Stimulated activated CD8-positive, alpha-beta memory T cell treated with anti-CD3 and anti-CD28 coated beads, Interleukin-7, amount 100 ng/mL, for 24 hours (primary cell): ENCODE data around the gene HDAC11.
"Not testable (repeated sequence)": the region's sequence is repeated elsewhere in the genome, so short reads cannot be mapped to it uniquely, and the experiment has no call there.

Source experiments
- DNase-seq: peaks from one replicate; pipeline ENCODE4 v3.0.0-alpha.2; 2020; ENCODE audit warnings: low read depth

Gene HDAC11

DNA sequence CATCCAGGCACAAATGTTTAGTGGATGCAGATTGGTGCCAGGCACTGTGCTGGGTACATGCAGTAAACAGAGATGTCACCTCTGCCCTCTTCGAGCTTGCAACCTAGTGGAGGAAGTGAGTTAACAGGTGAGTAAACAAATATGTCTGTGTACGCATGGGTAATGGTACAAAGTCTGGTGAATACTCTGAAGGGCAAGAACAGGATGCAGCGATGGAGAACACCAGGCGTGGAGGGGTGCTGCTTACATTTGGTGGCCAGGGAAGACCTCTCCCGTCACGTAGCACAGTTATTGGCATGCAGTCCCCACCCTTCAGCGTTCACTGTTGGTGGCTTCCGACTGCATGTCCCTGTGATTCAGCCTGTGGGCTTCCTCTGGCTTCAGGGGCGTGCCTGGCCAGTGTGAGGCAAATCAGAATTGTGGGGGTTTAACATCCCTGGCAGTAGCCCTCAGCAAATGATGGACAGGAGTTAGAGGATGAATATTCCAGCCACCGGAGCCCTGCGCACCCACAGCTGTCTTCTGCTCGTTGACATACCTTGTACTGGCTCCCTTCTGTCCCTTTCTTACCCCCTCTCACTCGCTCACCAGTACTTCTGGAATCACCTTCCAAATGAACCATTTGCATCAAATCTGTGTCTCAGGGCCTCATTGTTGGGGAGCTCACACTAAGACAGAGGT, 9.1 kb upstream of the HDAC11 start:
- DNase-seq = no peak

DNA sequence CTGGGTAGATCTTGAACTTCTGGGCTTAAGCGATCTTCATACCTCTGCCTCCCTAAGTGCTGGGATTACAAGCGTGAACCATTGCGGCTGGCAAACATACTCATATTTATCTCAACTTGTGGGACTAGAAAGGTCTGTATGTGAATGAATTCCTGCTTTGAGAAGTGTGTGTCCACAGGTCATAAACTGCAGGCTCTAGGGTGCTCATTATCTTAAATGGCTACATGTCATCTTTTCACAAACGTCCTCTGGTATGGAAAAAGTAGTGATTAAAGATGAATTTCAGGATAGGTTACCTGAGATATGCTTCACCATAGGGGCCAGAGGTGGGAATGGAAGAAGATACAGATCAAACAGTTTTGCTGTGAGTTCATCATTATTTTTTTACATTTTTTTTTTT, 7.8 kb upstream of the HDAC11 start:
- no peak for DNase-seq

DNA sequence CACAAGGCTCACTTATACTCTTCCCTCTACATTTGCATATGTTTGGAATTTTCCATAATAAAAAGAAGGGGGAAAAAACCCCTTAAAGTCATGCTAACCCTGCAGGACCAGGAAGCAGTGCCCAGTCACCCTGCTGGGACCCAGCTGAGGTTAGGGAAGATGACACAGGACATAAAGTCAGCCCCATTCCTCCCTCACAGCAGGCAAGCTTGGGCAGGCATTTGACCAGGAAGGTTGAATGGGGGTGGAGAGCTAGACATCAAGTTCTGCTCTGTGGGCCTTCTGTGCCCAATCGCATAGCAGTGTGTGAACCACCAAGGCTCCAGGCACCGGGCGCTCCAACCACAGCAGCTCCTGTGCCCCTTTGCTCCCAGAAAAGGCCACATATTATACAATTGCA, 7.1 kb upstream of the HDAC11 start:
- DNase-seq = no peak

DNA sequence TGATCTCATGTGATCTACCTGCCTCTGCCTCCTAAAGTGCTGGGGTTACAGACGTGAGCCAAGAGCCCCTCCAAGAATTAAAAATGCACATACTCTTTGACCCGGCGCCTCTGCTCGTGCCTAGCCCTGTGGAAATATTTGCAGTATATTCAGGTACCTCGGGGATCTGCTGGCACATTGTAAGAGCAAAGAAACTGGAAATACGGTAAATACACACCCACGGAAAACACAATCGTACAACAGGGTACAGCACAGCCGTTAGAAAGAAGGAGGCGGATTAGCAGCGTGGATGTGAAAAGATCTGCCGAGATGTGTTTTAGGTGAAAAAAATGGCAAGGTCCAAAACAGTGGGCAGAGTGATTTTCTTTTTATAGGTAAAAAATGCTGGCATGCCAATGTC, 6.1 kb upstream of the HDAC11 start:
- DNase-seq = no peak

DNA sequence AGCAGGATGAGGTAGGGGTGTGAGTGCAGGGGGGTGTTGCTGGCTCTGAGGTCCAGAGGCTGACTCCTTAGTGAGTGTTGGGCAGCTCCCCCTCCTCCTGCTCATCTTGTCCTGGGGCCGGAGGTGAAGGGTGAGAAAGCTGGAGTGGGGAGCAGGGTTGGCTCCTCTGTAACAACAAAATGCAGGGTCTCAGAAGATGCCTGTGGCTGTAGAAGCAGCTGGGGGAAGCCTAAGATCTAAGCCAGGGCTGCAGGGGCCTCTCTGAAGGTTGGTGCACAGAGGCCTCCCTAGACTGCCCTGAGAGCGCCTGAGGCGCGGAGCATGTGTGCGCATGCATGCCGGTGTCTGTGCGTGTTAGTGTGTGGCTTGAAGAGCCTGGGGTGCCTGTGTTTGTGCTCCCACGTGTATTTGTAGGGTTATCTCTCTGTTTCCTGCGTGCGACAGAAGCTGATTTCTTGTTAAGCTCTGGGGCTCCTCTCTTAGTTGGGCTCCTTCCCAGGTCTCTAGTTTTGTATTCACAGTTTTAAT, 5.3 kb upstream of the HDAC11 start:
- no peak for DNase-seq

DNA sequence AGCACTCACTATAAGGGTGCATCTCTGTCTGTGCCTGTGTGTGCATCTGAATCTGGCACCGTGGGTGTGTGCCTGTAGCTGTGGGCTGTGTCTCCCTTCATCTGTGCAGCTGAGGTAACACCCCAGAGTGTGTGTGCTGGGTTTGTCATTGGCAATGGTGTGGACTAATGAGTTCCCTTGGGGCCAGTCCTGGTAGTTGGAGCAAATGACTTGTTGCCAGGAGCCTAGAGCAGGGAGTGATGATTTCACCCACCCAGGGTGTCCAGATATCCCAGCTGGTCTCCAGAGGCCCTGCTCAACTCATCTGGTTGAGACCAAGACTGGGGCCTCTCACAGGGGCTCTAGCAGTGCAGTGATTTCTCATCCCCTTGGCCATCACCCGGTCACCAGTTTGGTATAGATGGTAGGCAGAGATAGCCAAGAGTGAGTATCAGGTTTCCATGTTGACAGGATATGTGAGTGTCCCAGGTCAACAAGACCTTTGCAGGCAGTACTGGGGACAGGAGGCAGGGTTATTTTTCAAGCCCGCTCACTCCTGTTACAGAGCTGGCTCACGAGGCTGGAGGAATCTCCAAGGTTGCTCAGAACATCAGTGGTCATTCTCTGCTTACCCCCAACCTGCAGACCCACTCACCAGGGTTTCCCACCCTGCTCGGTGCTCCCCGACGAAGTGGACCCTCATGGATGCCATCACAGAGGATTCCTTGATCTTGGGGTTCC, 4.1 kb upstream of the HDAC11 start:
- DNase-seq = no peak

DNA sequence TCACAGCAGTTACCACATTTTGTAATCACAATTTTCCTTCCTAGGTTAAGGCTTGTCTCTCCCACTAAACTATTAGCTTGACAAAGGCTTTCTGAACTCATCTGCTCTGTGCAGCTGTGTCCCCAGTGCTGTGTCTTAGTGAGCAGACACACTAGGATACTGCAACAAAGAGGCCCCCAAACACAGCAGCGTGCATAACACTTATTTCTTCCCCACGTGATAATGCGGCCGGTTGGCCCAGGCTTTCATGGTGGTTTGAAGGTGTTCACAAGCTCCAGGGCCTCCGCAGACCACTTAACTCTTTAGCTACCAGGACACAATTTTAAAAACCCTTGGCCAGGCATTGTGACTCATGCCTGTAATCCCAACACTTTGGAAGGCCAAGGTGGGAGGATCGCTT, 2.2 kb upstream of the HDAC11 start:
- no peak for DNase-seq

DNA sequence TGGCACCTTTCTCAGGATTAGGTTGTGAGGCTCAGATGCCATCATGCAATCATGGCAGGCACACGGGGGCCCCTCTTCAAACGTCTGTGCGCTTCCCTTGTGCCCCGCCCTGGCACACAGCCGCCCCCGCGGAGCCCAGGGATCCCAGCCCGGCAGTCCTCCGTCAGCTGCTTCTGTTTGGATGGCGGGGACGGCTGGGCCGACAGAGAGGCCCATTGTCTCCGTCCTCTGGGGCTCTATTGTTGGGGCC, 849 bp upstream of the HDAC11 start:
- DNase-seq = no peak

DNA sequence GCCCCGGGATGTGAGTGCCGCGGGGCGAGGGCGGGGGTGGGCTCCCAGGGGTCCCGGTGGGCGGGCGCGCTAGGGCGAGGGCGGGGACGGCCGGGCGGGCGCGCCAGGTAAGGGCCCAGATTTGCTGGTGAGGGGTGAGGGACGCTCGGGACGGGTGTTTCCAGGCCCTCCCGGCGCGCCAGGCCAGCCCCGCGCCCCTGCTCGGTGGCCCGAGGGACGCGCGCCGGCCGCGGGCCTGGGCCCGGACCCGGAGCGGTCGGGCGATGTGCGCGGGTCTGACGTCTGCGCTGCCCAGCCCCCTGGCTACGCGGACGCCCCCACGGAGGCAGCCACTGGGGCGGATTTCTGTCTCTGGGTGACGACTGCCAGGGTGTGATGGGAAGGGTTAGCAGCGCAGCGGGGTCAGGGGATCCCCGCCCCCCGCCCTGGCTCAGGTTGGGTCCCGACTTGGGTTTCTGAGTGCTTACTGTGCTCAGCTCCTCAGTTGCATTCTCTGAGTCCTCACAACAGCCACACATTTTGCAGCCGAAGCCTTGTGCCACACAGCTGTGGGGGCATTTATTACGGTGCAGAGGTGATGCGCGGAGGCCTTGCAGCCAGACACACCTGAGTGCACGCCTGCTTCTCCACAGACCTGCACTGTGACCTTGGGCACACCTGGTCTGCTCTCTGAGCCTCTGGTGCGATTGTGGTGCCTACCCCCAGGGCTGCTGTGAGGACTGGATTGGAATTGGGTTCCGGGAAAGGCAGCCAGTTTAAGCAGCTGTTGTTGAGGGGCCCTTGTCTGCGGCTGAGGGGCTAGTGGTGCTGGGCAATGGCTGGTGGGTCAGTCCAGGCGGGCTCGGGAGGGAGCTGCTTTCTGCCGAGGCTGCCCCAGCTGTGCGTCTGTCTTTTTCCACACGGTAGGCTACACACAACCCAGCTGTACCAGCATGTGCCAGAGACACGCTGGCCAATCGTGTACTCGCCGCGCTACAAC, 523 bp downstream of the HDAC11 start:
- DNase-seq = no peak

DNA sequence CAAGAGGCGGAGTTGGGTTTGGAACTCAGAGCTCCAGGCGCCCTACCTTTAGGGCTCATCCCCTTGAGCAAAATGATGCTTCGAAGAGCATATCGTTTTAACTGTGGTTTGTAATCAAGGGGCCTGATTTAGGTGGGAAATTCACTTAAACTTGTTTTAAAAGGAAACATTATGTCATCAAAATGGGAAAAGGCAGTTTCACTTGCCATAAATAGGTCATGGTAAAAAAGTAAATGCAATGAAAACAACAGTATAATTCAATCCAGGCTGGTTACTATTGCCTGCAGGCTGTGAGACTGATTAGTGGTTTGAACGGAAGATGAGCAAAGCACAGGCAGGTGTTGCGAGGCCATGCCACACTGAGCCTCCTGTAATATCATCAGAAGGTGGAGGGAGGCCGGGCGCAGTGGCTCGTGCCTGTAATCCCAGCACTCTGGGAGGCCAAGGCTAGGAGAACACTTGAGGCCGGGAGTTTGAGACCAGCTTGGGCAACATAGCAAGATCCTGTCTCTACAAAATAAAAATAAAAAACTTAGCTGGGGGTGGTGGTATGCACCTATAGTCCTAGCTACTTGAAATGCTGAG, 2.1 kb downstream of the HDAC11 start:
- no peak for DNase-seq

DNA sequence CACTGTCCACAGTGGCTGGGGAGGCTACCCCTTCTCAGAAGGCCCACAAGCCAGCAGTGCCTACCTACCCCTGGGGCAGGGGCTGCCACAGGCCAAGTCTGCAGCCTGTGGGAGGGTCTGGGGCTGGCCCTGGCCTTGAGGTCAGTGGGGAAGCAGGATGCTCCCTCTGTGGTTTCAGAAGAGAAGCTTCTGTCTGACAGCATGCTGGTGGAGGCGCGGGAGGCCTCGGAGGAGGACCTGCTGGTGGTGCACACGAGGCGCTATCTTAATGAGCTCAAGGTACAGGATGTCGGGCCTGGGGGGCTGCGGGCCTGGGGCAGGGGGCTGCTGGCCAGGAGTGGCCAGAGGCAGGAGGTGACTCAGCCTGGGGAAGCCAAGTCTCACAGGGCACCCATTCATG, 3.2 kb downstream of the HDAC11 start:
- DNase-seq = no peak

DNA sequence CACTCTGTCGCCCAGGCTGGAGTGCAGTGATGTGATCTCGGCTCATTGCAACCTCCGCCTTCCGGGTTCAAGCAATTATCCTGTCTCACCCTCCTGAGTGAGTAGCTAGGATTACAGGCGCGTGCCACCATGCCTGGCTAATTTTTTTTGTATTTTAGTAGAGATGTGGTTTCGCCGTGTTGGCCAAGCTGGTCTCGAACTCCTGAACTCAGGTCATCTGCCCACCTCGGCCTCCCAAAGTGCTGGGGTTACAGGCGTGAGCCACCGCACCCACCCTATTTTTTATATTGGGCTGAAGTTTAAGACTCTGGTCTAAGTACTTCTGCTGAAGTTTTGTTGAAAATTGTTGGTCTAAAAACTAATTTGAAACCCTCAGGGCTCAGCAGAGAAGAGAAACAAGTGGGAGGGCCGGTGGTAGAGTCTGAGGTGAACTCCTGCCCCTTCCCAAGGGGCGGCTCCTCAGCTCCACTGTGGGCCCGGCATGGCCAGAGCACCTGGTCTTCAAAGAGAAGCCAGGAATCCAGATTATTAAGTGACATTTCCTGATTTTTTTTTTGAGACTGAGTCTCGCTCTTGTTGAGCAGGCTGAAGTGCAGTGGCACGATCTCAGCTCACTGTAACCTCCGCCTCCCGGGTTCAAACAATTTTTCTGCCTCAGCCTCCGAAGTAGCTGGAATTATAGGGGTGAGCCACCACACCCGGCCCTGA, 4.0 kb downstream of the HDAC11 start:
- DNase-seq = no peak

DNA sequence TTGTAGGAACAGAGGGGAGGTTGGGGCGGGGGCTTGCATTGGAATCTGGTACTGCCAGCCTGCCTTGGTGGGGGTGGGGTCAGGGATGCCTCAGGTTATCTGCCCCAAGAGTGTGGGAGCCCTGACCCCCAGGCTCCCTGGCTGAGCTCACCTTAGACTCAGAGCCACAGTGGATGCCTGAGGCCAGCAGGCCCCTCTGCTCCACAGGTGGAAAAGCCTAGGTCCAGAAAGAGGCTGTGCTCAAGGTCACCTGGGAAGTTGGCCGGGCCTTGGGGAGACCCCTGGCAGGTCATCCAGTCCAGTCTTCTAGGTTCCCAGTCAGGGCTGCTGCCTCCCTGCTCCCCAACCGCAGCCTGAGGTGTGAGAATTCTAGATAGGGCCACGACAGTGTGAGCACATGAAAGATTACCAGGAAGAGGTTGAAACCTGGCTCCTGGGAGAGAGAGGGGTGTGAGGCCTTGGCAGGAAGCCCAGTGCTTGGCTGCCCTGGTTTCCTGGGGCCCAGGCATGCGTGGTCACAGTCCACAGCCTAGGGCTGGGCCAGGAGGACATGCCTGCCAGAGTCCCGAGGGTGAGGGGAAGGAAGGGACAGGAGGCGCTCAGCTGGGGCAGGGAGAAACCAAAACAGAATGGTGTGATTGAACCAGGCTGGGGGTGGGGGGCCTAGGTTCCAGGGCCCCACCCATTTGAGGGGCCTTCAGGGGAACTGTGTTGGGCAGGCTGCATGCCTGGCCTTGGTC, 4.9 kb downstream of the HDAC11 start:
- no peak for DNase-seq

DNA sequence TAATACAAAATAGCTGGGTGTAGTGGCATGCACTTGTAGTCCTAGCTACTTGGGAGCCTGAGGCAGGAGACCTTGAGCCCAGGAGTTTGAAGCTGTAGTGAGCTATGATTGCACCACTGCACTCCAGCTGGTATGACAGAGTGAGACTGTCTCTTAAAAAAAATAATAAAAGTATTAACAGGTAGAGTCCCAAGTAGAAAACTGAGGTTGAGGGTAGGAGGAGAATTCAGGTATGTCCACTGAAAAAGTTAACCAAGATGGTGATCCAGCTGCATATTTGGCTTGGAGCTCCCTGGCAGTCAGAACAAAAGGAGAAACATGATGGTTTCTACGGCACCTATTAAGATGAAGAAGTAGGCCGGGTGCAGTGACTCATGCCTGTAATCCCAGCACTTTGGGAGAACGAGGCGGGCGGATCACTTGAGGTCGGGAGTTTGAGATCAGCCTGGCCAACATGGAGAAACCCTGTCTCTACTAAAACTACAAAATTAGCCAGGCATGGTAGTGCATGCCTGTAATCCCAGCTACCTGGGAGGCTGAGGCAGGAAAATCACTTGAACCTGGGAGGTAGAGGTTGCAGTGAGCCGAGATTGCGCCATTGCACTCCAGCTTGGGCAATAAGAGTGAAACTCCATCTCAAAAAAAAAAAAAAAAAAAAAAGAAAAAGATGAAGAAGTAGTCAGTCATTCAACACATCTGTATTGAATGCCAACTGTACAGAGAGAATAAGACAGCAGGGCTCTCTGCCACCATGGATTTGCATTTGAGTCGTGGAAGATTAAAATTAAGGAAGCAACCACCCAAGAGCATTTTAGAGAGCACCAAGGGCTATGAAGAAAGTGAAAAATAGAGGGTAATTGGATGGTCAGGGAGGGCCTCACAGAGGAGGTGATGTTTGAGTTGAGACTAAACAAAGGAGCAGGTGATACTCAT, 5.8 kb downstream of the HDAC11 start:
- DNase-seq = not testable (repeated sequence)

DNA sequence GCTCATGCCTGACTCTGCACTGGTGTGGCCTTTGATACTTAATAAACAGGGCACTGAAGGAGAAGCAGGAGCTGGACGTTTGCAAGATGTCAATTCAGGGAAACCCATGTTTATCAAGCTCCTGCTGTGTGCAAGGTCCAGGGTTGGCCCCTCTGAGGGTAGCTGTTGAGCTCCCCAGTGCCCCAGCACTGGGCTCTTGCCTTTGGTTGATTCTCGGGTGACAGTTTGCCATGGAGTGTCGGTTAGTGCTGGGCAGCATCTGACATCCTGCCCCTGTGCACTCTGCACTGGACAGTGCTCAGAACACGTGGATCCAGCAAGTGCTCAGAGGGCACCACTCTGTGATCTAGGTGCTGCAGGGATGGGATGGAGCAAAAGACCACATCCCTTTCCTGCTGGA, 7.3 kb downstream of the HDAC11 start:
- DNase-seq = no peak

DNA sequence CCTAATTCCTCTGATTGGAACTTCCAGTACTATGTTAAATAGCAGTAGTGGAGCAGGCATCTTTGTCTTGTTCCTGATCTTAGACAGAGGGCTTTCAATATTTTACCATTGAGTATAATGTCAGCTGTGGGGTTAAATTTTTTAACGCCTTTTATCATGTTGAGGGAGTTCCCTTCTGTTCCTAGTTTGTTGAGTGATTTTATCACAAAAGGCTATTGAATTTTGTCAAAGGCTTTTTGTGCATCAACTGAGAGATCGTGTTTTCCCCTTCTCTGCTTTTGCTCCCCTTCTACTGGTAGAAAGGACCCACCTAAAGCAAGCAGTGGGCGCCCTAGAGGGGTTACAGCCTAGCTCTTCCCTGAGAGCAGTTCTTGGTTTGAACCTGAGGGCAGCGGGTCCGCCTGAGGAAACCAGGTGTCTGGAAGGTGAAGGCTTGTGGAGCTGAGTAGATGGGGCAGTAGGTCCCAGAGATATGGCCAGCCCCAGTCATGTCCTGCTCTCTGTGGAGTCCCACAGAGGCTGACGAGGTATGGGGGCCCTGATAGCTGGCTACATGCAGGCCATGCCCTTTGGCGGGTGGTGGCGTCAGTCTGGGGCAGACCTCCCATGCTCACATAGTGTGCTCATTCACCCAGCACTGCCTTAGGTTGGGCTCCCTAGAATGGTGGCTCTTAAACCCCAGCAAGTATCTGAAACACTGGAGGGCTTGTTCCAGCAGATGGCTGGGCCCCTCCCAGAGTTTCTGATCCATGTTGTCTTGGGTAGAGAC, 11.3 kb downstream of the HDAC11 start:
- no peak for DNase-seq

DNA sequence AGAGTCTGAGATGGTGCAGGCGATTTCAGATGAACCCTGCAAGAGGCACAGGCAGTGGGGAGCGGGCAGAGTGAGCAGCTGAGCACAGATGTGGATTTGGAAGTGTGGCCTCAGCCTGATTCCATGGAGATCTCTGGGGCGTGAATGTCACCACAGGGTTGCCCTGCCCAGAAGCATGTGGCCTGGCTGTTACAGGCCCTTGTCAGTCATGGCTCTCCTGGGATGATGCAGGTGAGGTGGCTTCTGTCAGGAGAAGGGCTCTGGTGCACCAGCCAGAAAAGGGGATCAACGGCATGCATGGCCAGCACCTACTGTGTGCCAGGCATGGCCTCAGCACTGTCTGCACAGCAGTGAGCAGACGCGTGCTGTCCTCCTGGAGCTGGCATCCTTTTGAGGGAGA, 11.9 kb downstream of the HDAC11 start:
- no peak for DNase-seq

DNA sequence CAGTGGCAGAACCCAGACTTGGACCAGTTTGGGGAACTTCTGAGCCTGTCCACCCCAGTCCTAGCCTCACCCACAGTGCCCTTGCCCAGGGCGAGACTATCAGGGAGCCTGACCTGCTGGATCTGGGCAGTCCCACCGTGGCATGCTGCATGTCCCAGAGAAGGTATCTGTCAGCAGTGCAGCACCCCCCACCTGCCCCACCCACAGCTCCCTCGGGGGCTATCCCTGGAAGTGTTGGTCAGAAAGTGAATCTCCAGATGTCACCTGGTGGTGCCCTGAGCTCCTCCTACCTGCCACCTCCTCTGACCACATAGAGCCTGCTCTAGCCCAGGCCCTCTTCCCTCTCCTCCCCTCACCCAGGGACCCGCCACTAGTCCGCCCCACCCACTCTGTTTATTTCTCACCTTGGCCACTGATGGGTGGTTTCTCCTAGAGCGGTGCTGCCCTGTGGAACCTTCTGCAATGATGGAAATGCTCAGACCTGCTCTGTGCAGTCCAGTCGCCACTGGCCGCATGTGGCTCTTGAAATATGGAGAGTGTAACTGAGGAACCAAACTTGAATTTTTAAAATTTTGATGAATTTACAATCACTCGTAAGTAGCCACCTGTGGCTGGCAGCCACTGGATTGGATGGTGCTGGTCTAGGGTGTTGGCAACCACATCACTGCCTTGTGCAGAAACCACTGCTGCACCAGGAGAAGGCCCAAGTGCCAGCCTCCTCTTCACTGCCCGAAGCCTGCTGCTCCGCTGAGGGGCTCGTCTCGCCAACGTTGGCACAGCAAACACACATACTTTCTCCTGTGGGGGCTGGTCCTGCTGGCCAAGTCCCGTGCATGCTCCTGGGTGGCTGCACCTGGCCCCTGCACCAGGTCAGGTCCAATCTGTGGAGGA, 13.1 kb downstream of the HDAC11 start:
- DNase-seq = no peak
